Right lobe of liver (tissue), 6 donors: ENCODE data around the gene SIK3. TPM values are rescaled to one million over a fixed set of nuclear protein-coding genes. Genes with fewer than 3 reads are reported as not detected.

Experiments used
- ATAC-seq, 4 donors: fragments of 200-7000 bp; cut with Tn5 transposase; one replicate each; pipeline ENCODE4 v1.9.1; 2020; ENCODE audit warnings: mild to moderate bottlenecking in 4 of 4, moderate library complexity in 4 of 4
- DNase-seq, 3 donors: peaks; one replicate each; pipeline ENCODE4 v3.0.0-alpha.2; 2020
- H3K27ac ChIP-seq, 3 donors: fragments of 200-600 bp; one replicate each; pipeline ENCODE4 v1.8.0; 2022
- H3K27me3 ChIP-seq, 2 donors: fragments of 200-600 bp; one replicate each; pipeline ENCODE4 v1.8.0; 2022
- H3K36me3 ChIP-seq, 4 donors: fragments of 200-600 bp; sonication (generic) in 1 of 4; one replicate each; pipeline versions ENCODE4 v1.5.1 to v1.8.0; 2017 to 2022; ENCODE audit warnings: control low read depth in 1 of 4
- H3K4me1 ChIP-seq, 4 donors: fragments of 200-600 bp; sonication (generic) in 1 of 4; one replicate each; pipeline versions ENCODE4 v1.5.1 to v1.8.0; 2017 to 2022; ENCODE audit warnings: control low read depth in 1 of 4
- H3K4me3 ChIP-seq, 3 donors: fragments of 200-600 bp; one replicate each; pipeline ENCODE4 v1.8.0; 2022
- H3K9me3 ChIP-seq, 4 donors: fragments of 200-600 bp; sonication (generic) in 1 of 4; one replicate each; pipeline versions ENCODE4 v1.5.1 to v1.8.0; 2017 to 2022; ENCODE audit warnings: control low read depth in 1 of 4
- POLR2A ChIP-seq: fragments of 450-650 bp; IDR thresholded peaks from one replicate; pipeline ENCODE4 v1.6.1; 2017; ENCODE audit warnings: antibody characterized with exemption, mild to moderate bottlenecking
- WGBS: methylation state at CpG from one replicate; pipeline ENCODE4 v1.1.6; 2018; ENCODE audit warnings: low coverage, low lambda C conversion rate; ENCODE audit not compliant: insufficient coverage; ENCODE audit errors: missing lambda C conversion rate; 5-methylcytosine and 5-hydroxymethylcytosine counted together
- intact Hi-C, 2 donors: fragments of 100-400 bp; cut with DNase I; formaldehyde crosslinking; loops; one replicate each; pipeline versions ENCODE4 v1.11.2 to v1.14.1; 2022
- total RNA-seq, 6 experiments: library from RNA; depleted of rRNA in 2 of 6; stranded (reverse); fragments of >200 nt in 2 of 6; fragmentation: NEBNext Ultra II Directional in 3 of 6; extraction: Animal tissue kit (Norgen Biotek cat#: 25700) in 3 of 6; gene quantifications; one replicate each; pipeline versions ENCODE4 v1.1.0 to v1.2.4, GENCODE V29; 2016 to 2023
- TF ChIP-seq, protein P1 (sequence below), 4 donors: fragments of 200-600 bp in 3 of 4; fragments of 450-650 bp in 1 of 4; IDR thresholded peaks; one replicate each; pipeline versions ENCODE4 v1.5.1 to v1.8.0; 2016 to 2022; ENCODE audit warnings: antibody characterized with exemption in 4 of 4, mild to moderate bottlenecking in 2 of 4
- donor health status: DM: no; HTN: yes; CAD: no.
- donor health status: DM: no; HTN: no; CAD: no.
- donor health status: DM: no; HTN: no; CAD: no.
- donor health status: DM: no; HTN: yes; CAD: no.
- donor health status: DM: no; HTN: yes; CAD: no.

SIK3 gene
- total RNA-seq, 6 experiments from 2014 or later = 22.0 to 35.4 (median 26.8) TPM

- intact Hi-C loops = no loop called here
- peak overlapping the region in 2 of 3 donors; percentile 80 to 87 for H3K27ac ChIP-seq
- DNase-seq = no peak
- no peaks in the 10 kb centered on the region for H3K27me3 ChIP-seq
- H3K9me3 ChIP-seq = no peaks in the 10 kb centered on the region
- WGBS = 37% methylated on average over 9 of the region's 10 CpGs
- no peak for ATAC-seq
- TF ChIP-seq POLR2A = no peak
- TF ChIP-seq, protein P1, sequence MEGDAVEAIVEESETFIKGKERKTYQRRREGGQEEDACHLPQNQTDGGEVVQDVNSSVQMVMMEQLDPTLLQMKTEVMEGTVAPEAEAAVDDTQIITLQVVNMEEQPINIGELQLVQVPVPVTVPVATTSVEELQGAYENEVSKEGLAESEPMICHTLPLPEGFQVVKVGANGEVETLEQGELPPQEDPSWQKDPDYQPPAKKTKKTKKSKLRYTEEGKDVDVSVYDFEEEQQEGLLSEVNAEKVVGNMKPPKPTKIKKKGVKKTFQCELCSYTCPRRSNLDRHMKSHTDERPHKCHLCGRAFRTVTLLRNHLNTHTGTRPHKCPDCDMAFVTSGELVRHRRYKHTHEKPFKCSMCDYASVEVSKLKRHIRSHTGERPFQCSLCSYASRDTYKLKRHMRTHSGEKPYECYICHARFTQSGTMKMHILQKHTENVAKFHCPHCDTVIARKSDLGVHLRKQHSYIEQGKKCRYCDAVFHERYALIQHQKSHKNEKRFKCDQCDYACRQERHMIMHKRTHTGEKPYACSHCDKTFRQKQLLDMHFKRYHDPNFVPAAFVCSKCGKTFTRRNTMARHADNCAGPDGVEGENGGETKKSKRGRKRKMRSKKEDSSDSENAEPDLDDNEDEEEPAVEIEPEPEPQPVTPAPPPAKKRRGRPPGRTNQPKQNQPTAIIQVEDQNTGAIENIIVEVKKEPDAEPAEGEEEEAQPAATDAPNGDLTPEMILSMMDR (IDR thresholded peaks at IDR 0.05) = no peak
- peaks cover 0 to 22% (median 6%) of the 10 kb centered on the region in 4 donors for H3K4me1 ChIP-seq
- H3K4me3 ChIP-seq = peak overlapping the region in 2 of 3 donors; percentile 81 to 90
- peaks cover 0 to 6% (median 0%) of the 10 kb centered on the region in 4 donors for H3K36me3 ChIP-seq
Observed at GRCh38 chr11:116833491-116833815, 264.8 kb downstream of the SIK3 start.

DNA sequence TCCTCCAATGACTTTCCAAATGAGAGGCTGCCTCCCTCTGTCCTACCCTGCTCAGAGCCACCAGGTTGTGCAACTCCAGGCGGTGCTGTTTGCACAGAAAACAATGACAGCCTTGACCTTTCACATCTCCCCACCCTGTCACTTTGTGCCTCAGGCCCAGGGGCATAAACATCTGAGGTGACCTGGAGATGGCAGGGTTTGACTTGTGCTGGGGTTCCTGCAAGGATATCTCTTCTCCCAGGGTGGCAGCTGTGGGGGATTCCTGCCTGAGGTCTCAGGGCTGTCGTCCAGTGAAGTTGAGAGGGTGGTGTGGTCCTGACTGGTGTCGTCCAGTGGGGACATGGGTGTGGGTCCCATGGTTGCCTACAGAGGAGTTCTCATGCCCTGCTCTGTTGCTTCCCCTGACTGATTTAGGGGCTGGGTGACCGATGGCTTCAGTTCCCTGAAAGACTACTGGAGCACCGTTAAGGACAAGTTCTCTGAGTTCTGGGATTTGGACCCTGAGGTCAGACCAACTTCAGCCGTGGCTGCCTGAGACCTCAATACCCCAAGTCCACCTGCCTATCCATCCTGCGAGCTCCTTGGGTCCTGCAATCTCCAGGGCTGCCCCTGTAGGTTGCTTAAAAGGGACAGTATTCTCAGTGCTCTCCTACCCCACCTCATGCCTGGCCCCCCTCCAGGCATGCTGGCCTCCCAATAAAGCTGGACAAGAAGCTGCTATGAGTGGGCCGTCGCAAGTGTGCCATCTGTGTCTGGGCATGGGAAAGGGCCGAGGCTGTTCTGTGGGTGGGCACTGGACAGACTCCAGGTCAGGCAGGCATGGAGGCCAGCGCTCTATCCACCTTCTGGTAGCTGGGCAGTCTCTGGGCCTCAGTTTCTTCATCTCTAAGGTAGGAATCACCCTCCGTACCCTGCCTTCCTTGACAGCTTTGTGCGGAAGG is 265.6 kb downstream of the SIK3 start:
- H3K4me3 ChIP-seq = peak overlapping the region; percentile 18 to 90 (median 81)
- peaks cover 0 to 22% (median 5%) of the 10 kb centered on the region in 4 donors for H3K4me1 ChIP-seq
- no peaks in the 10 kb centered on the region for H3K9me3 ChIP-seq
- H3K27ac ChIP-seq = peak overlapping the region in 2 of 3 donors; percentile 80 to 87
- TF ChIP-seq, protein P1 (IDR thresholded peaks at IDR 0.05) = peak in 1 of 4 donors; percentile 23
- peak; percentile 58 for TF ChIP-seq POLR2A
- 27% methylated on average over 4 of the region's 13 CpGs for WGBS
- peaks cover 0 to 6% (median 0%) of the 10 kb centered on the region in 4 donors for H3K36me3 ChIP-seq
- intact Hi-C loops = no loop called here
- no peaks in the 10 kb centered on the region for H3K27me3 ChIP-seq
- peak in 3 of 4 donors; percentile 1 to 16 (median 7) for ATAC-seq
- DNase-seq = peak; percentile 68 to 83 (median 81)

DNA sequence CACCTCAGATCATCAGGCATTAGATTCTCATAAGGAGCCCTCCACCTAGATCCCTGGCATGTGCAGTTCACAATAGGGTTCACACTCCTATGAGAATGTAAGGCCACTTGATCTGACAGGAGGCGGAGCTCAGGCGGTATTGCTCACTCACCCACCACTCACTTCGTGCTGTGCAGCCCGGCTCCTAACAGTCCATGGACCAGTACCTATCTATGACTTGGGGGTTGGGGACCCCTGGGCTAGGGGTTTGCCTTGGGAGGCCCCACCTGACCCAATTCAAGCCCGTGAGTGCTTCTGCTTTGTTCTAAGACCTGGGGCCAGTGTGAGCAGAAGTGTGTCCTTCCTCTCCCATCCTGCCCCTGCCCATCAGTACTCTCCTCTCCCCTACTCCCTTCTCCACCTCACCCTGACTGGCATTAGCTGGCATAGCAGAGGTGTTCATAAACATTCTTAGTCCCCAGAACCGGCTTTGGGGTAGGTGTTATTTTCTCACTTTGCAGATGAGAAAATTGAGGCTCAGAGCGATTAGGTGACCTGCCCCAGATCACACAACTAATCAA is 266.4 kb downstream of the SIK3 start:
- Histone ChIP-seq H3K4me3 (peak overlapping the region; percentile 48 to 90 (median 81)), H3K9me3 (no peaks in the 10 kb centered on the region), H3K27me3 (no peaks in the 10 kb centered on the region), H3K36me3 (peaks cover 0 to 6% (median 0%) of the 10 kb centered on the region in 4 donors), H3K4me1 (peaks cover 0 to 29% (median 9%) of the 10 kb centered on the region in 4 donors), H3K27ac (peak overlapping the region; percentile 17 to 87 (median 80))
- no peak for ATAC-seq
- intact Hi-C loops = no loop called here
- peak in 1 of 3 donors; percentile 48 for DNase-seq
- 40% methylated on average over 3 of the region's 7 CpGs for WGBS
- TF ChIP-seq, protein P1 (IDR thresholded peaks at IDR 0.05) = no peak
- no peak for TF ChIP-seq POLR2A

DNA sequence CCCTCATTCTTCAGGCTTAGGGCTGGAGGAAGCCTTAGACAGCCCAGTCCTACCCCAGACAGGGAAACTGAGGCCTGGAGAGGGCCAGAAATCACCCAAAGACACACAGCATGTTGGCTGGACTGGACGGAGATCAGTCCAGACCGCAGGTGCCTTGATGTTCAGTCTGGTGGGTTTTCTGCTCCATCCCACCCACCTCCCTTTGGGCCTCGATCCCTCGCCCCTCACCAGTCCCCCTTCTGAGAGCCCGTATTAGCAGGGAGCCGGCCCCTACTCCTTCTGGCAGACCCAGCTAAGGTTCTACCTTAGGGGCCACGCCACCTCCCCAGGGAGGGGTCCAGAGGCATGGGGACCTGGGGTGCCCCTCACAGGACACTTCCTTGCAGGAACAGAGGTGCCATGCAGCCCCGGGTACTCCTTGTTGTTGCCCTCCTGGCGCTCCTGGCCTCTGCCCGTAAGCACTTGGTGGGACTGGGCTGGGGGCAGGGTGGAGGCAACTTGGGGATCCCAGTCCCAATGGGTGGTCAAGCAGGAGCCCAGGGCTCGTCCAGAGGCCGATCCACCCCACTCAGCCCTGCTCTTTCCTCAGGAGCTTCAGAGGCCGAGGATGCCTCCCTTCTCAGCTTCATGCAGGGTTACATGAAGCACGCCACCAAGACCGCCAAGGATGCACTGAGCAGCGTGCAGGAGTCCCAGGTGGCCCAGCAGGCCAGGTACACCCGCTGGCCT is 267.9 kb downstream of the SIK3 start:
- intact Hi-C loops = no loop called here
- H3K9me3 ChIP-seq = no peaks in the 10 kb centered on the region
- DNase-seq = peak in 1 of 3 donors; percentile 47
- H3K36me3 ChIP-seq = no peaks in the 10 kb centered on the region
- TF ChIP-seq, protein P1 (IDR thresholded peaks at IDR 0.05) = no peak
- TF ChIP-seq POLR2A = no peak
- peak overlapping the region; percentile 70 to 87 (median 80) for H3K27ac ChIP-seq
- WGBS = 18% methylated on average over 4 of the region's 17 CpGs
- no peak for ATAC-seq
- H3K27me3 ChIP-seq = no peaks in the 10 kb centered on the region
- peaks cover 0 to 41% (median 15%) of the 10 kb centered on the region in 4 donors for H3K4me1 ChIP-seq
- H3K4me3 ChIP-seq = peak overlapping the region; percentile 48 to 90 (median 81)
